Measurements from ENCODE around the gene PDIA5. TPM values are rescaled to one million over a fixed set of nuclear protein-coding genes. Genes with fewer than 3 reads are reported as not detected.
"Not testable (repeated sequence)": the region's sequence is repeated elsewhere in the genome, so short reads cannot be mapped to it uniquely, and the experiment has no call there.

PDIA5 gene
- total RNA-seq, 2 donors from 2014 or later = 9.6 to 16.2 TPM

- DNase-seq = no peak
- no peak overlapping the region for H3K27ac Mint-ChIP-seq
- H3K4me1 Mint-ChIP-seq (ENCODE audit: low read depth) = no peaks in the 10 kb centered on the region
- no peaks in the 10 kb centered on the region for H3K27me3 Mint-ChIP-seq (ENCODE audit: low read depth)
- H3K9me3 Mint-ChIP-seq = no peaks in the 10 kb centered on the region
- H3K36me3 Mint-ChIP-seq (ENCODE audit: insufficient read depth in 2 of 2) = peaks cover 0 to 5% of the 10 kb centered on the region in 2 donors
- ATAC-seq (replicated peaks in 1 of 2) = no peak
- H3K4me3 Mint-ChIP-seq = no peak overlapping the region
Observed at GRCh38 chr3:123110282-123110975, 43.6 kb downstream of the PDIA5 start.

GRCh38 chr3:123110976-123111615, 44.3 kb downstream of the PDIA5 start:
- no peak for DNase-seq
- ATAC-seq (replicated peaks in 1 of 2) = no peak
- Mint-ChIP-seq H3K4me1 (ENCODE audit: low read depth) (no peaks in the 10 kb centered on the region), H3K9me3 (no peaks in the 10 kb centered on the region), H3K36me3 (ENCODE audit: insufficient read depth in 2 of 2) (peaks cover 0 to 7% of the 10 kb centered on the region in 2 donors), H3K4me3 (no peak overlapping the region), H3K27ac (no peak overlapping the region), H3K27me3 (ENCODE audit: low read depth) (no peaks in the 10 kb centered on the region)

GRCh38 chr3:123111640-123112039, 44.8 kb downstream of the PDIA5 start:
- no peaks in the 10 kb centered on the region for H3K4me1 Mint-ChIP-seq (ENCODE audit: low read depth)
- H3K4me3 Mint-ChIP-seq = no peak overlapping the region
- no peak overlapping the region for H3K27ac Mint-ChIP-seq
- peaks cover 0 to 7% of the 10 kb centered on the region in 2 donors for H3K36me3 Mint-ChIP-seq (ENCODE audit: insufficient read depth in 2 of 2)
- ATAC-seq (replicated peaks in 1 of 2) (no peak), DNase-seq (no peak)
- no peaks in the 10 kb centered on the region for H3K27me3 Mint-ChIP-seq (ENCODE audit: low read depth)
- no peaks in the 10 kb centered on the region for H3K9me3 Mint-ChIP-seq

GRCh38 chr3:123112232-123112631, 45.4 kb downstream of the PDIA5 start:
- Mint-ChIP-seq H3K36me3 (ENCODE audit: insufficient read depth in 2 of 2) (peaks cover 0 to 7% of the 10 kb centered on the region in 2 donors), H3K4me1 (ENCODE audit: low read depth) (no peaks in the 10 kb centered on the region), H3K9me3 (no peaks in the 10 kb centered on the region), H3K4me3 (no peak overlapping the region), H3K27ac (no peak overlapping the region), H3K27me3 (ENCODE audit: low read depth) (no peaks in the 10 kb centered on the region)
- DNase-seq (no peak), ATAC-seq (replicated peaks in 1 of 2) (no peak)

GRCh38 chr3:123112656-123113055, 45.8 kb downstream of the PDIA5 start:
- not testable (repeated sequence) for H3K4me1 Mint-ChIP-seq (ENCODE audit: low read depth); ATAC-seq (replicated peaks in 1 of 2); H3K36me3 Mint-ChIP-seq (ENCODE audit: insufficient read depth in 2 of 2); H3K4me3 Mint-ChIP-seq; H3K27ac Mint-ChIP-seq; H3K27me3 Mint-ChIP-seq (ENCODE audit: low read depth); H3K9me3 Mint-ChIP-seq; DNase-seq

GRCh38 chr3:123113889-123114450, 47.1 kb downstream of the PDIA5 start:
- no peak overlapping the region for H3K27ac Mint-ChIP-seq
- peaks cover 0 to 5% of the 10 kb centered on the region in 2 donors for H3K36me3 Mint-ChIP-seq (ENCODE audit: insufficient read depth in 2 of 2)
- DNase-seq (no peak), ATAC-seq (replicated peaks in 1 of 2) (no peak)
- H3K27me3 Mint-ChIP-seq (ENCODE audit: low read depth) = no peaks in the 10 kb centered on the region
- H3K4me3 Mint-ChIP-seq = no peak overlapping the region
- no peaks in the 10 kb centered on the region for H3K9me3 Mint-ChIP-seq
- no peaks in the 10 kb centered on the region for H3K4me1 Mint-ChIP-seq (ENCODE audit: low read depth)

- ATAC-seq (replicated peaks in 1 of 2) = no peak
- DNase-seq = no peak
- no peaks in the 10 kb centered on the region for H3K9me3 Mint-ChIP-seq
- H3K27ac Mint-ChIP-seq = no peak overlapping the region
- H3K4me3 Mint-ChIP-seq = no peak overlapping the region
- no peaks in the 10 kb centered on the region for H3K27me3 Mint-ChIP-seq (ENCODE audit: low read depth)
- H3K36me3 Mint-ChIP-seq (ENCODE audit: insufficient read depth in 2 of 2) = peaks cover 0 to 2% of the 10 kb centered on the region in 2 donors
- no peaks in the 10 kb centered on the region for H3K4me1 Mint-ChIP-seq (ENCODE audit: low read depth)
Observed at GRCh38 chr3:123116116-123116515, 49.3 kb downstream of the PDIA5 start.

GRCh38 chr3:123119388-123119787, 52.6 kb downstream of the PDIA5 start:
- H3K27me3 Mint-ChIP-seq (ENCODE audit: low read depth) = no peaks in the 10 kb centered on the region
- H3K27ac Mint-ChIP-seq = no peak overlapping the region
- DNase-seq (no peak), ATAC-seq (replicated peaks in 1 of 2) (no peak)
- no peaks in the 10 kb centered on the region for H3K4me1 Mint-ChIP-seq (ENCODE audit: low read depth)
- no peaks in the 10 kb centered on the region for H3K9me3 Mint-ChIP-seq
- no peak overlapping the region for H3K4me3 Mint-ChIP-seq
- H3K36me3 Mint-ChIP-seq (ENCODE audit: insufficient read depth in 2 of 2) = peaks cover 0 to 2% of the 10 kb centered on the region in 2 donors

- H3K9me3 Mint-ChIP-seq = no peaks in the 10 kb centered on the region
- DNase-seq = no peak
Observed at GRCh38 chr3:123119802-123120201, 53.0 kb downstream of the PDIA5 start.

GRCh38 chr3:123120573-123120972, 53.7 kb downstream of the PDIA5 start:
- peaks cover 0 to 2% of the 10 kb centered on the region in 2 donors for H3K36me3 Mint-ChIP-seq (ENCODE audit: insufficient read depth in 2 of 2)

More at GRCh38 chr3:123119802-123120201, 53.0 kb downstream of the PDIA5 start:
- Mint-ChIP-seq H3K27ac (no peak overlapping the region), H3K4me1 (ENCODE audit: low read depth) (no peaks in the 10 kb centered on the region), H3K4me3 (no peak overlapping the region), H3K36me3 (ENCODE audit: insufficient read depth in 2 of 2) (peaks cover 0 to 2% of the 10 kb centered on the region in 2 donors), H3K27me3 (ENCODE audit: low read depth) (no peaks in the 10 kb centered on the region)
- no peak for ATAC-seq (replicated peaks in 1 of 2)

GRCh38 chr3:123122057-123122456, 55.2 kb downstream of the PDIA5 start:
- Mint-ChIP-seq H3K4me3 (no peak overlapping the region), H3K27me3 (ENCODE audit: low read depth) (no peaks in the 10 kb centered on the region), H3K27ac (peak overlapping the region; percentile 7), H3K36me3 (ENCODE audit: insufficient read depth in 2 of 2) (no peaks in the 10 kb centered on the region), H3K9me3 (no peaks in the 10 kb centered on the region), H3K4me1 (ENCODE audit: low read depth) (no peaks in the 10 kb centered on the region)
- no peak for ATAC-seq (replicated peaks in 1 of 2)
- no peak for DNase-seq

More at GRCh38 chr3:123120573-123120972, 53.7 kb downstream of the PDIA5 start:
- Mint-ChIP-seq H3K4me1 (ENCODE audit: low read depth) (no peaks in the 10 kb centered on the region), H3K9me3 (no peaks in the 10 kb centered on the region), H3K4me3 (no peak overlapping the region), H3K27me3 (ENCODE audit: low read depth) (no peaks in the 10 kb centered on the region), H3K27ac (no peak overlapping the region)
- ATAC-seq (replicated peaks in 1 of 2) (no peak), DNase-seq (no peak)

GRCh38 chr3:123122525-123123315, 55.9 kb downstream of the PDIA5 start:
- ATAC-seq (replicated peaks in 1 of 2) = no peak
- H3K4me3 Mint-ChIP-seq = no peak overlapping the region
- no peaks in the 10 kb centered on the region for H3K36me3 Mint-ChIP-seq (ENCODE audit: insufficient read depth in 2 of 2)
- peak overlapping the region; percentile 2 for H3K27ac Mint-ChIP-seq
- H3K27me3 Mint-ChIP-seq (ENCODE audit: low read depth) = no peaks in the 10 kb centered on the region
- no peaks in the 10 kb centered on the region for H3K9me3 Mint-ChIP-seq
- DNase-seq = no peak
- H3K4me1 Mint-ChIP-seq (ENCODE audit: low read depth) = no peaks in the 10 kb centered on the region

Data from activated T-cell treated with anti-CD3 and anti-CD28 coated beads, Interleukin-2, amount 50 U/mL, for 72 hours (primary cell).